Kidney capillary endothelial cell (primary cell): ENCODE measurements around the gene CELF4.

Source experiments
- DNase-seq: peaks from one replicate; pipeline ENCODE4 v3.0.0-alpha.2; 2018; ENCODE audit warnings: low spot score

Gene CELF4

GRCh38 chr18:37219257-37219656 is 346.3 kb downstream of the CELF4 start:
- no peak for DNase-seq

GRCh38 chr18:37218022-37218590 is 347.5 kb downstream of the CELF4 start:
- no peak for DNase-seq

DNA sequence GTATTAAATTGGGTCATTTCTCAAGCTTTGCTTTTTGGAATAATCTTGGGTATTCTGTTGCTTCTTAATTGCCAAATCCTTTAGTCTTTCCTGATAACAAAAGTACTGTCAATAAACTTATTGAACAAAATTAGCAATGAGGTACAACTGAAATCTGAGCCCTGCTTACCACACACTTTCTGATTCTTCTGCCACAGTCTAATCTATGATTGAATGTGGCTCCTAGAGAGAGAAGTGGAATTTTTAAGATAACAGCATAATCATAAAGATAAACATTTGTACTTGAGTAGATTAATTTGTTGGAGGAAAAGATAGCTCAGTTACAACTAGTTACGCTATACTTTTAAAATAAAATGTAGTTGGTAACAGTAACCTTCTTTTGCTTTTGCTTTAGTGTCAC is 354.8 kb downstream of the CELF4 start:
- no peak for DNase-seq

GRCh38 chr18:37207343-37207742 is 358.3 kb downstream of the CELF4 start:
- DNase-seq: no peak

GRCh38 chr18:37199741-37200140 is 365.9 kb downstream of the CELF4 start:
- no peak for DNase-seq
